Endothelial cell of hepatic sinusoid (primary cell): ENCODE measurements around the gene FAM107B.

Source experiments
- in situ Hi-C: cut with HindIII; loops from 2 replicates; pipeline ENCODE4 v1.10.0; 2017; ENCODE audit warnings: low sequenced_read_pairs

Gene FAM107B

GRCh38 chr10:14543046-14543903 lies 231.4 kb downstream of the FAM107B start:
- in situ Hi-C loops, result loop anchor here (25.0 kb wide), 1 partner anchor 294 kb away; the partner anchor contains the start of genes CDNF, HSPA14 and MSANTD7

GRCh38 chr10:14541379-14541778 lies 233.3 kb downstream of the FAM107B start:
- in situ Hi-C loops, result loop anchor here (25.0 kb wide), 1 partner anchor 296 kb away; the partner anchor contains the start of genes CDNF, HSPA14 and MSANTD7

GRCh38 chr10:14540611-14541010 lies 234.1 kb downstream of the FAM107B start:
- in situ Hi-C loops, result loop anchor here (25.0 kb wide), 1 partner anchor 297 kb away; the partner anchor contains the start of genes CDNF, HSPA14 and MSANTD7

- in situ Hi-C loops, result loop anchor here (25.0 kb wide), 1 partner anchor 297 kb away; the partner anchor contains the start of genes CDNF, HSPA14 and MSANTD7
Measured at GRCh38 chr10:14540062-14540461, 234.6 kb downstream of the FAM107B start.

- in situ Hi-C loops, result loop anchor here (25.0 kb wide), 1 partner anchor 298 kb away; the partner anchor contains the start of genes CDNF, HSPA14 and MSANTD7
Measured at GRCh38 chr10:14539176-14539575, 235.5 kb downstream of the FAM107B start.

GRCh38 chr10:14536241-14537213 lies 238.2 kb downstream of the FAM107B start:
- in situ Hi-C loops, result loop anchor here (25.0 kb wide), 1 partner anchor 301 kb away; the partner anchor contains the start of genes CDNF, HSPA14 and MSANTD7

- in situ Hi-C loops, result loop anchor here (25.0 kb wide), 1 partner anchor 302 kb away; the partner anchor contains the start of genes CDNF, HSPA14 and MSANTD7
Measured at GRCh38 chr10:14535457-14536130, 239.1 kb downstream of the FAM107B start.

GRCh38 chr10:14534152-14534551 lies 240.5 kb downstream of the FAM107B start:
- in situ Hi-C loops, result loop anchor here (25.0 kb wide), 1 partner anchor 303 kb away; the partner anchor contains the start of genes CDNF, HSPA14 and MSANTD7

GRCh38 chr10:14533295-14533694 lies 241.4 kb downstream of the FAM107B start:
- in situ Hi-C loops, result loop anchor here (25.0 kb wide), 1 partner anchor 304 kb away; the partner anchor contains the start of genes CDNF, HSPA14 and MSANTD7

GRCh38 chr10:14532473-14533251 lies 242.0 kb downstream of the FAM107B start:
- in situ Hi-C loops, result loop anchor here (25.0 kb wide), 1 partner anchor 305 kb away; the partner anchor contains the start of genes CDNF, HSPA14 and MSANTD7

GRCh38 chr10:14531974-14532373 lies 242.7 kb downstream of the FAM107B start:
- in situ Hi-C loops, result loop anchor here (25.0 kb wide), 1 partner anchor 305 kb away; the partner anchor contains the start of genes CDNF, HSPA14 and MSANTD7

GRCh38 chr10:14530465-14530864 lies 244.2 kb downstream of the FAM107B start:
- in situ Hi-C loops, result loop anchor here (25.0 kb wide), 1 partner anchor 307 kb away; the partner anchor contains the start of genes CDNF, HSPA14 and MSANTD7

GRCh38 chr10:14529351-14529750 lies 245.3 kb downstream of the FAM107B start:
- in situ Hi-C loops, result loop anchor here (25.0 kb wide), 1 partner anchor 308 kb away; the partner anchor contains the start of genes CDNF, HSPA14 and MSANTD7

- in situ Hi-C loops, result loop anchor here (25.0 kb wide), 1 partner anchor 309 kb away; the partner anchor contains the start of genes CDNF, HSPA14 and MSANTD7
Measured at GRCh38 chr10:14528450-14528849, 246.2 kb downstream of the FAM107B start.

- in situ Hi-C loops, result loop anchor here (25.0 kb wide), 1 partner anchor 309 kb away; the partner anchor contains the start of genes CDNF, HSPA14 and MSANTD7
Measured at GRCh38 chr10:14527915-14528314, 246.8 kb downstream of the FAM107B start.

- in situ Hi-C loops, result loop anchor here (25.0 kb wide), 1 partner anchor 310 kb away; the partner anchor contains the start of genes CDNF, HSPA14 and MSANTD7
Measured at GRCh38 chr10:14527134-14527844, 247.4 kb downstream of the FAM107B start.

GRCh38 chr10:14526326-14526725 lies 248.4 kb downstream of the FAM107B start:
- in situ Hi-C loops, result loop anchor here (25.0 kb wide), 1 partner anchor 311 kb away; the partner anchor contains the start of genes CDNF, HSPA14 and MSANTD7
